WTC11 (cell line): ENCODE measurements around the gene CIB1. TPM values are rescaled to one million over a fixed set of nuclear protein-coding genes. Genes with fewer than 3 reads are reported as not detected.
A peak's percentile ranks its signal among the peaks of the same experiment; 100 is the strongest.

Source experiments
- ATAC-seq: fragments of 200-7000 bp; cut with Tn5 transposase; 2 replicates; pipeline ENCODE4 v1.10.0; 2021; ENCODE audit warnings: mild to moderate bottlenecking, moderate library complexity
- Bru-seq: library from RNA; stranded (reverse); fragments of 400-500 nt; gene quantifications from one replicate; lab custom pipeline; 2021; lab: Mats Ljungman, UMichigan
- CTCF ChIA-PET: fragments of 300-600 bp; sonication (Branson Sonifier 250); formaldehyde crosslinking; loops from one replicate; lab custom pipeline; 2021; ENCODE audit warnings: antibody characterized with exemption; lab: Charles Lee
- POLR2A ChIA-PET: fragments of 350-600 bp; sonication (Branson Sonifier 250); formaldehyde crosslinking; loops from one replicate; lab custom pipeline; 2021; ENCODE audit warnings: antibody characterized with exemption; lab: Charles Lee
- DNase-seq: peaks from one replicate; pipeline ENCODE4 v3.0.0; 2021; ENCODE audit warnings: low spot score
- H3K27ac Mint-ChIP-seq: 2 replicates; pipeline ENCODE4 v1.8.0; 2021; ENCODE audit warnings: mixed read lengths
- H3K27me3 Mint-ChIP-seq: 2 replicates; pipeline ENCODE4 v1.8.0; 2021; ENCODE audit warnings: low read depth, mild to moderate bottlenecking, moderate library complexity, mixed read lengths
- H3K36me3 Mint-ChIP-seq: 2 replicates; pipeline ENCODE4 v1.8.0; 2021; ENCODE audit warnings: mixed read lengths
- H3K4me1 Mint-ChIP-seq: 2 replicates; pipeline ENCODE4 v1.8.0; 2022; ENCODE audit warnings: mixed read lengths
- H3K4me3 Mint-ChIP-seq: 2 replicates; pipeline ENCODE4 v1.8.0; 2021; ENCODE audit warnings: mild to moderate bottlenecking, moderate library complexity, mixed read lengths
- H3K9me3 Mint-ChIP-seq: 2 replicates; pipeline ENCODE4 v1.8.0; 2021; ENCODE audit warnings: mixed read lengths
- CREB1 ChIP-seq: sonication (generic); formaldehyde crosslinking; IDR thresholded peaks from 2 replicates; pipeline ENCODE4 v1.8.0; 2023; ENCODE audit warnings: mild to moderate bottlenecking, missing genetic modification reagents
- MYBL2 ChIP-seq: sonication (generic); formaldehyde crosslinking; IDR thresholded peaks from 2 replicates; pipeline ENCODE4 v1.8.1; 2023; ENCODE audit warnings: mild to moderate bottlenecking, moderate library complexity, missing genetic modification reagents
- NR1H2 ChIP-seq: sonication (generic); formaldehyde crosslinking; IDR thresholded peaks from 2 replicates; pipeline ENCODE4 v1.9.0; 2021; ENCODE audit warnings: mild to moderate bottlenecking, moderate library complexity, missing genetic modification reagents
- RORB ChIP-seq: fragments of 250-450 bp; sonication (Bioruptor Pico); IDR thresholded peaks from 2 replicates; pipeline ENCODE4 v1.9.0; 2021; ENCODE audit warnings: mild to moderate bottlenecking
- TEAD1 ChIP-seq: sonication (generic); formaldehyde crosslinking; IDR thresholded peaks from 2 replicates; pipeline ENCODE4 v1.8.0; 2022; ENCODE audit warnings: mild to moderate bottlenecking, missing genetic modification reagents
- ZNF263 ChIP-seq: sonication (generic); formaldehyde crosslinking; IDR thresholded peaks from 2 replicates; pipeline ENCODE4 v1.8.1; 2022; ENCODE audit warnings: low read depth, mild to moderate bottlenecking, moderate library complexity, missing genetic modification reagents
- ZNF317 ChIP-seq: sonication (generic); formaldehyde crosslinking; IDR thresholded peaks from 2 replicates; pipeline ENCODE4 v1.8.1; 2023; ENCODE audit warnings: low read depth, mild to moderate bottlenecking, moderate library complexity, missing genetic modification reagents, borderline replicate concordance
- long read RNA-seq, 3 experiments: library from RNA in 1 of 3; library from capped mRNA in 1 of 3; library from polyadenylated mRNA in 1 of 3; unstranded in 2 of 3; stranded (forward) in 1 of 3; transcript quantifications; one replicate each; pipeline ENCODE4 v2.0.0, GENCODE V29; 2021
- total RNA-seq: library from RNA; stranded (reverse); gene quantifications from 3 replicates; pipeline ENCODE4 v1.2.3, GENCODE V29; 2021
- TF ChIP-seq, protein P1 (sequence below): fragments of 250-450 bp; sonication (Bioruptor Pico); IDR thresholded peaks from 2 replicates; pipeline ENCODE4 v1.9.0; 2021; ENCODE audit warnings: mild to moderate bottlenecking
- TF ChIP-seq, protein P2 (sequence below): sonication (generic); formaldehyde crosslinking; IDR thresholded peaks from 2 replicates; pipeline ENCODE4 v1.8.0; 2022; ENCODE audit warnings: mild to moderate bottlenecking, missing genetic modification reagents
- TF ChIP-seq, protein P3 (sequence below): sonication (generic); formaldehyde crosslinking; IDR thresholded peaks from 2 replicates; pipeline ENCODE4 v1.8.0; 2022; ENCODE audit warnings: mild to moderate bottlenecking, missing genetic modification reagents
- TF ChIP-seq, protein P4 (sequence below): sonication (generic); formaldehyde crosslinking; IDR thresholded peaks from 2 replicates; pipeline ENCODE4 v1.8.1; 2023; ENCODE audit warnings: mild to moderate bottlenecking, missing genetic modification reagents, moderate library complexity
- TF ChIP-seq, protein P5 (sequence below): sonication (generic); formaldehyde crosslinking; conservative IDR thresholded peaks from 2 replicates; pipeline ENCODE4 v1.8.1; 2023; ENCODE audit warnings: mild to moderate bottlenecking, low read depth, missing genetic modification reagents, moderate library complexity
- TF ChIP-seq, protein P6 (sequence below): fragments of 250-450 bp; sonication (Bioruptor Pico); IDR thresholded peaks from 2 replicates; pipeline ENCODE4 v2.1.2; 2022; ENCODE audit warnings: mild to moderate bottlenecking, moderate library complexity
- TF ChIP-seq, protein P7 (sequence below): sonication (generic); formaldehyde crosslinking; IDR thresholded peaks from 2 replicates; pipeline ENCODE4 v1.8.0; 2023; ENCODE audit warnings: missing genetic modification reagents
- TF ChIP-seq, protein P8 (sequence below): sonication (generic); formaldehyde crosslinking; IDR thresholded peaks from 2 replicates; pipeline ENCODE4 v1.8.0; 2022; ENCODE audit warnings: mild to moderate bottlenecking, missing genetic modification reagents
- TF ChIP-seq, protein P9 (sequence below): fragments of 250-450 bp; sonication (Bioruptor Pico); conservative IDR thresholded peaks from 2 replicates; pipeline ENCODE4 v1.9.0; 2021; ENCODE audit warnings: mild to moderate bottlenecking
- TF ChIP-seq, protein P10 (sequence below): sonication (generic); formaldehyde crosslinking; IDR thresholded peaks from 2 replicates; pipeline ENCODE4 v1.8.1; 2022; ENCODE audit warnings: low read depth, mild to moderate bottlenecking, moderate library complexity, missing genetic modification reagents, borderline replicate concordance

CIB1 gene
- total RNA-seq, result 26.1 to 29.6 TPM (median 26.9 TPM) in 3 replicates
- percentile 58 among the genes with signal in this experiment for Bru-seq, nascent RNA
- long read RNA-seq, experiment 1, transcript CIB1-201 (7 exons, 1,247 nt), result major isoform, 50 of 74 reads
- long read RNA-seq, experiment 1, partial matches to known transcripts, result 0 of 74 reads
- long read RNA-seq, experiment 1, other reads (novel, unspliced or antisense), result 24 of 74 reads
- long read RNA-seq, experiment 2, transcript CIB1-201 (7 exons, 1,247 nt), result major isoform, 35 of 54 reads
- long read RNA-seq, experiment 2, partial matches to known transcripts, result 7 of 54 reads
- long read RNA-seq, experiment 2, other reads (novel, unspliced or antisense), result 12 of 54 reads
- long read RNA-seq, experiment 3, transcript CIB1-201 (7 exons, 1,247 nt), result major isoform, 155 of 182 reads
- long read RNA-seq, experiment 3, partial matches to known transcripts, result 0 of 182 reads
- long read RNA-seq, experiment 3, other reads (novel, unspliced or antisense), result 25 of 182 reads

DNA sequence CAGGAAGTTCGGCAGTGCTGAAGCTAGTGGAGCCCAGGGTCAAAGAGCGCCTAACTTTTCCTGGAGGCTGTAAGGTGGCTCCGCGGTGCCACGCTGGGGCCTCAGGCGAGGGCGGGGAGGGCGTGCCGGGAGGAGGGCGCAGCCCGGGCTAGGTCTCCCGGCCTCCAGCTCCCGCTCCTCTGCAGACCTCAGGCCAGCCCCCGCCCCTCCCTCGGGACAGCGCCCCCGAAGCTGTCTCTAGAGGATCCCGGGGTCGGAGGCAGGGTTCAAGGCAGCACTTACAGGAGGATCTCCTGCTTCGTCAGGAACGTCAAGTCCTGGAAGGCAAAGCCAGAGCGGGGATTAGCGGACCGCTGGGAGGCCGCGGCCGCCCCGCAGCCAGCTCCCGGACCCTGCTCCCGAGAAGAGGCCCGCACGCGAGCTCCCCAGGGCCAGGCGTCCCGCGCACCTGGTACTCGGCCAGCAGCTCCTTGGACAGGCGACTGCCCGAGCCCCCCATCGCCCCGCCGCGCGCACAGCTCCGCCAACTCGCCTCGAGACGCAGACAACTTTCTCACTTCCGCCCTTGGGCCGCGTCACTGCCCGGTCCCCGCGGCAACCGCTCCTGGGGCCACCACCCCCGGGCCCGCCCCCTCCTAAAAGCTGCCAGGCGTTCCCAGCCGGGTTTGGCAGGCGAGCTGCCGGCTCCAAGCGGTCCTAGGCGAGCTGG is at the start of gene CIB1:
TSS of gene CIB1 (minus strand) at position 555 of the 709 bp plus-strand sequence. CDS start at position 499, 56 bp downstream.
- no peaks in the 10 kb centered on the region for H3K27me3 Mint-ChIP-seq
- peak; percentile 95 for DNase-seq
- H3K36me3 Mint-ChIP-seq, result peaks cover 21% of the 10 kb centered on the region
- peak; percentile 90 for ATAC-seq
- peak within 1 kb of the TSS; percentile 25 for H3K27ac Mint-ChIP-seq
- CTCF ChIA-PET, result interaction anchor here (0.5 to 3.2 kb wide), 37 partner anchors 12 to 494 kb away, joined by 3 to 66 read pairs (median 5); partner anchors contain the start of genes IDH2, NGRN, SEMA4B and TTLL13
- peak within 1 kb of the TSS; percentile 72 for H3K4me3 Mint-ChIP-seq
- POLR2A ChIA-PET, result interaction anchor here (0.5 to 1.8 kb wide), 10 partner anchors 12 to 131 kb away, joined by 3 to 11 read pairs (median 6); partner anchors contain the start of genes IDH2, NGRN, SEMA4B and TTLL13
- H3K9me3 Mint-ChIP-seq, result no peaks in the 10 kb centered on the region
- peaks cover 16% of the 10 kb centered on the region for H3K4me1 Mint-ChIP-seq
- TF ChIP-seq, protein P1, sequence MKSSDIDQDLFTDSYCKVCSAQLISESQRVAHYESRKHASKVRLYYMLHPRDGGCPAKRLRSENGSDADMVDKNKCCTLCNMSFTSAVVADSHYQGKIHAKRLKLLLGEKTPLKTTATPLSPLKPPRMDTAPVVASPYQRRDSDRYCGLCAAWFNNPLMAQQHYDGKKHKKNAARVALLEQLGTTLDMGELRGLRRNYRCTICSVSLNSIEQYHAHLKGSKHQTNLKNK (CRISPR knock-in tag), result no peak
- TF ChIP-seq RORB (CRISPR knock-in tag), result no peak
- no peak for TF ChIP-seq MYBL2 (CRISPR knock-in tag)
- TF ChIP-seq, protein P2, sequence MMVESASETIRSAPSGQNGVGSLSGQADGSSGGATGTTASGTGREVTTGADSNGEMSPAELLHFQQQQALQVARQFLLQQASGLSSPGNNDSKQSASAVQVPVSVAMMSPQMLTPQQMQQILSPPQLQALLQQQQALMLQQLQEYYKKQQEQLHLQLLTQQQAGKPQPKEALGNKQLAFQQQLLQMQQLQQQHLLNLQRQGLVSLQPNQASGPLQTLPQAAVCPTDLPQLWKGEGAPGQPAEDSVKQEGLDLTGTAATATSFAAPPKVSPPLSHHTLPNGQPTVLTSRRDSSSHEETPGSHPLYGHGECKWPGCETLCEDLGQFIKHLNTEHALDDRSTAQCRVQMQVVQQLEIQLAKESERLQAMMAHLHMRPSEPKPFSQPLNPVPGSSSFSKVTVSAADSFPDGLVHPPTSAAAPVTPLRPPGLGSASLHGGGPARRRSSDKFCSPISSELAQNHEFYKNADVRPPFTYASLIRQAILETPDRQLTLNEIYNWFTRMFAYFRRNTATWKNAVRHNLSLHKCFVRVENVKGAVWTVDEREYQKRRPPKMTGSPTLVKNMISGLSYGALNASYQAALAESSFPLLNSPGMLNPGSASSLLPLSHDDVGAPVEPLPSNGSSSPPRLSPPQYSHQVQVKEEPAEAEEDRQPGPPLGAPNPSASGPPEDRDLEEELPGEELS, result no peak
- no peak for TF ChIP-seq NR1H2 (CRISPR knock-in tag)
- TF ChIP-seq ZNF263 (CRISPR knock-in tag), result no peak
- TF ChIP-seq, protein P3, sequence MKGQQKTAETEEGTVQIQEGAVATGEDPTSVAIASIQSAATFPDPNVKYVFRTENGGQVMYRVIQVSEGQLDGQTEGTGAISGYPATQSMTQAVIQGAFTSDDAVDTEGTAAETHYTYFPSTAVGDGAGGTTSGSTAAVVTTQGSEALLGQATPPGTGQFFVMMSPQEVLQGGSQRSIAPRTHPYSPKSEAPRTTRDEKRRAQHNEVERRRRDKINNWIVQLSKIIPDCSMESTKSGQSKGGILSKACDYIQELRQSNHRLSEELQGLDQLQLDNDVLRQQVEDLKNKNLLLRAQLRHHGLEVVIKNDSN, result peak; percentile 25; the same call in 1 of the 2 replicates
- TF ChIP-seq, protein P4, sequence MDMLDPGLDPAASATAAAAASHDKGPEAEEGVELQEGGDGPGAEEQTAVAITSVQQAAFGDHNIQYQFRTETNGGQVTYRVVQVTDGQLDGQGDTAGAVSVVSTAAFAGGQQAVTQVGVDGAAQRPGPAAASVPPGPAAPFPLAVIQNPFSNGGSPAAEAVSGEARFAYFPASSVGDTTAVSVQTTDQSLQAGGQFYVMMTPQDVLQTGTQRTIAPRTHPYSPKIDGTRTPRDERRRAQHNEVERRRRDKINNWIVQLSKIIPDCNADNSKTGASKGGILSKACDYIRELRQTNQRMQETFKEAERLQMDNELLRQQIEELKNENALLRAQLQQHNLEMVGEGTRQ, result 0 out of 2 replicates have a peak, but pooled peaks have one; percentile 14
- TF ChIP-seq, protein P5, sequence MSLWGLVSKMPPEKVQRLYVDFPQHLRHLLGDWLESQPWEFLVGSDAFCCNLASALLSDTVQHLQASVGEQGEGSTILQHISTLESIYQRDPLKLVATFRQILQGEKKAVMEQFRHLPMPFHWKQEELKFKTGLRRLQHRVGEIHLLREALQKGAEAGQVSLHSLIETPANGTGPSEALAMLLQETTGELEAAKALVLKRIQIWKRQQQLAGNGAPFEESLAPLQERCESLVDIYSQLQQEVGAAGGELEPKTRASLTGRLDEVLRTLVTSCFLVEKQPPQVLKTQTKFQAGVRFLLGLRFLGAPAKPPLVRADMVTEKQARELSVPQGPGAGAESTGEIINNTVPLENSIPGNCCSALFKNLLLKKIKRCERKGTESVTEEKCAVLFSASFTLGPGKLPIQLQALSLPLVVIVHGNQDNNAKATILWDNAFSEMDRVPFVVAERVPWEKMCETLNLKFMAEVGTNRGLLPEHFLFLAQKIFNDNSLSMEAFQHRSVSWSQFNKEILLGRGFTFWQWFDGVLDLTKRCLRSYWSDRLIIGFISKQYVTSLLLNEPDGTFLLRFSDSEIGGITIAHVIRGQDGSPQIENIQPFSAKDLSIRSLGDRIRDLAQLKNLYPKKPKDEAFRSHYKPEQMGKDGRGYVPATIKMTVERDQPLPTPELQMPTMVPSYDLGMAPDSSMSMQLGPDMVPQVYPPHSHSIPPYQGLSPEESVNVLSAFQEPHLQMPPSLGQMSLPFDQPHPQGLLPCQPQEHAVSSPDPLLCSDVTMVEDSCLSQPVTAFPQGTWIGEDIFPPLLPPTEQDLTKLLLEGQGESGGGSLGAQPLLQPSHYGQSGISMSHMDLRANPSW, result no peak
- TF ChIP-seq, protein P6, sequence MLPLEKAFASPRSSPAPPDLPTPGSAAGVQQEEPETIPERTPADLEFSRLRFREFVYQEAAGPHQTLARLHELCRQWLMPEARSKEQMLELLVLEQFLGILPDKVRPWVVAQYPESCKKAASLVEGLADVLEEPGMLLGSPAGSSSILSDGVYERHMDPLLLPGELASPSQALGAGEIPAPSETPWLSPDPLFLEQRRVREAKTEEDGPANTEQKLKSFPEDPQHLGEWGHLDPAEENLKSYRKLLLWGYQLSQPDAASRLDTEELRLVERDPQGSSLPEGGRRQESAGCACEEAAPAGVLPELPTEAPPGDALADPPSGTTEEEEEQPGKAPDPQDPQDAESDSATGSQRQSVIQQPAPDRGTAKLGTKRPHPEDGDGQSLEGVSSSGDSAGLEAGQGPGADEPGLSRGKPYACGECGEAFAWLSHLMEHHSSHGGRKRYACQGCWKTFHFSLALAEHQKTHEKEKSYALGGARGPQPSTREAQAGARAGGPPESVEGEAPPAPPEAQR (CRISPR knock-in tag), result no peak
- TF ChIP-seq, protein P7, sequence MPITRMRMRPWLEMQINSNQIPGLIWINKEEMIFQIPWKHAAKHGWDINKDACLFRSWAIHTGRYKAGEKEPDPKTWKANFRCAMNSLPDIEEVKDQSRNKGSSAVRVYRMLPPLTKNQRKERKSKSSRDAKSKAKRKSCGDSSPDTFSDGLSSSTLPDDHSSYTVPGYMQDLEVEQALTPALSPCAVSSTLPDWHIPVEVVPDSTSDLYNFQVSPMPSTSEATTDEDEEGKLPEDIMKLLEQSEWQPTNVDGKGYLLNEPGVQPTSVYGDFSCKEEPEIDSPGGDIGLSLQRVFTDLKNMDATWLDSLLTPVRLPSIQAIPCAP, result no peak
- no peak; the same call in 1 of the 2 replicates for TF ChIP-seq TEAD1 (CRISPR knock-in tag)
- TF ChIP-seq, protein P8, sequence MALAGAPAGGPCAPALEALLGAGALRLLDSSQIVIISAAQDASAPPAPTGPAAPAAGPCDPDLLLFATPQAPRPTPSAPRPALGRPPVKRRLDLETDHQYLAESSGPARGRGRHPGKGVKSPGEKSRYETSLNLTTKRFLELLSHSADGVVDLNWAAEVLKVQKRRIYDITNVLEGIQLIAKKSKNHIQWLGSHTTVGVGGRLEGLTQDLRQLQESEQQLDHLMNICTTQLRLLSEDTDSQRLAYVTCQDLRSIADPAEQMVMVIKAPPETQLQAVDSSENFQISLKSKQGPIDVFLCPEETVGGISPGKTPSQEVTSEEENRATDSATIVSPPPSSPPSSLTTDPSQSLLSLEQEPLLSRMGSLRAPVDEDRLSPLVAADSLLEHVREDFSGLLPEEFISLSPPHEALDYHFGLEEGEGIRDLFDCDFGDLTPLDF, result no peak
- TF ChIP-seq CREB1 (CRISPR knock-in tag), result no peak
- TF ChIP-seq, protein P9, sequence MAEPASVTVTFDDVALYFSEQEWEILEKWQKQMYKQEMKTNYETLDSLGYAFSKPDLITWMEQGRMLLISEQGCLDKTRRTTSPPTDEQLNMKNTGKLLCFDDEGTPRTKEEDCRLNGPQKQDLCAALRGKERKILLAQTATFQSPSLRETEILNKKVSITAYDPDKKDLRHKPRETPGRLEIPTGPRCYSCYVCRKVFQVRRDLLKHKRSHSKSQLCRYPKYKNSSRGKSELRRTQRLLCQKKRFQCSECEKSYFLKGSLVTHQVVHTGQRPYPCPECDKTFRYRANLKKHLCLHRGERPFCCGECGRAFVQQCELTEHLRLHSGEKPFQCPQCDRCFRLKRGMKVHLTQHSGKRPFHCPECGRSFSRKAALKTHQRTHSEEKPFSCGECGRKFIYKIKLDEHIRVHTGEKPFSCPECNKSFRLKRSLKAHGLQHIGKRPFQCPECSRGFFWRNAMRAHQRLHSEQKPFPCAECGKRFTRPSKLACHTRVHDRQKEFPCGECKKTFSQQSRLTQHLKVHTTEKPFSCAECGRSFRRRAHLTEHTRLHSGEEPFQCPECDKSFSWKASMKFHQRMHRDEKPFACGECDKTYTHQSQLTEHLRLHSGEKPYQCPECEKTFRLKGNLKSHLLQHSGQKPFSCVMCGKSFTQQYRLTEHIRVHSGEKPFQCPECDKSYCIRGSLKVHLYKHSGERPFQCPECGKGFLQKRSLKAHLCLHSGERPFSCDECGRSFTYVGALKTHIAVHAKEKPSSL (CRISPR knock-in tag), result no peak
- no peak for TF ChIP-seq ZNF317 (CRISPR knock-in tag)
- TF ChIP-seq, protein P10, sequence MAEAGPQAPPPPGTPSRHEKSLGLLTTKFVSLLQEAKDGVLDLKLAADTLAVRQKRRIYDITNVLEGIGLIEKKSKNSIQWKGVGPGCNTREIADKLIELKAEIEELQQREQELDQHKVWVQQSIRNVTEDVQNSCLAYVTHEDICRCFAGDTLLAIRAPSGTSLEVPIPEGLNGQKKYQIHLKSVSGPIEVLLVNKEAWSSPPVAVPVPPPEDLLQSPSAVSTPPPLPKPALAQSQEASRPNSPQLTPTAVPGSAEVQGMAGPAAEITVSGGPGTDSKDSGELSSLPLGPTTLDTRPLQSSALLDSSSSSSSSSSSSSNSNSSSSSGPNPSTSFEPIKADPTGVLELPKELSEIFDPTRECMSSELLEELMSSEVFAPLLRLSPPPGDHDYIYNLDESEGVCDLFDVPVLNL (CRISPR knock-in tag), result no peak
